HG03354 (cell line): Measurements from ENCODE around the gene HTR5A.

Source experiments
- ATAC-seq: cut with Tn5 transposase; IDR thresholded peaks from one replicate; pipeline ENCODE4 v1.9.1; 2021; ENCODE audit warnings: mild to moderate bottlenecking; ENCODE audit not compliant: unreplicated experiment, poor library complexity, severe bottlenecking

HTR5A gene

GRCh38 chr7:155131090-155131489 is 61.0 kb downstream of the HTR5A start:
- no peak for ATAC-seq

- no peak for ATAC-seq
Observed at GRCh38 chr7:155132431-155132830, 62.3 kb downstream of the HTR5A start.

GRCh38 chr7:155136619-155137243 is 66.6 kb downstream of the HTR5A start:
- no peak for ATAC-seq
